ENCODE measurements around the gene TMEM151B. TPM values are rescaled to one million over a fixed set of nuclear protein-coding genes. Genes with fewer than 3 reads are reported as not detected.

TMEM151B gene
- total and polyA plus RNA-seq, 2 of the 13 experiments (the other 11 are each of a cell fraction or from before 2014, with no cell fraction given), result not detected

DNA sequence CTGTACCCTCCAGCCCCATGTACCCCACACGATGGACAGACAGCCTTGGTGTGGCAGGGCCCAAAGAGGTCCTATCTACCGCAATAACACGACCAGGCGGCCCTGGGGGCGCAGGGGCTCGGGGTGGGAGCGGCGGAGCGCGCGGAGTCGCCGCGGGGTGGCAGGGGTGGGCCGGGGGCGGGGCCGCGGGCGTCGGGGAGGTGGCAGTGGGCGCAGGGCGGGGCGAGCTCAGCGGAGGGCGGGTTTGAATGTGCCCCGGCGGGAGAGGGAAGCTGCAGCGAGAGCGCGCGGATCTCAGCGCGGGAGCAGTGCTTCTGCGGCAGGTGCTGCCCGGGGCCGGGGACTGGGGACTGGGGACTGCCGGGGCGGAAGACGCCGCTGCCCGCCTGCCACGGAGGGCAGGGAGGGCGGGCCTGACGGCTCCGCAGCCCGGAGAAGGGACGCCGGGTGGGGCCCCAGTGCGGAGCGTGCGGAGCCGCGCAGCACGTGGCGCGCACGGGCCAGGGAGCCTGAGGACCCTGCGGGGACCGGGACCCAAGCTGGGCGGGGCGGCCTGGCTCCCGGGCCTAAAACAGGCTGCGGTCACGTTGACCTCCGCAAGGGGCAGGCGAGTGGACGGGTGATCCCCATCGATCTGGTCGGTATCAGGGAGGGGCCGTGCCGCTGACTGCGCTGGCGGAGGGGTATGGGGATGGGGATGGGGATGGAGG lies 46.8 kb upstream of the TMEM151B start, which contains the start of gene SLC29A1 (continued):
- TF ChIP-seq ATF3 (CRISPR knock-in tag; IDR thresholded peaks at IDR 0.05), result peak; percentile 47; the same call in 1 of the 2 replicates
- peak; percentile 71; the same call in 1 of the 2 replicates for TF ChIP-seq ZFAT (CRISPR knock-in tag; conservative IDR thresholded peaks at IDR 0.05)
- peak; percentile 73 for TF ChIP-seq ZNF431 (CRISPR knock-in tag; IDR thresholded peaks at IDR 0.05; ENCODE audit: borderline replicate concordance, low read depth)
- TF ChIP-seq, protein P1, sequence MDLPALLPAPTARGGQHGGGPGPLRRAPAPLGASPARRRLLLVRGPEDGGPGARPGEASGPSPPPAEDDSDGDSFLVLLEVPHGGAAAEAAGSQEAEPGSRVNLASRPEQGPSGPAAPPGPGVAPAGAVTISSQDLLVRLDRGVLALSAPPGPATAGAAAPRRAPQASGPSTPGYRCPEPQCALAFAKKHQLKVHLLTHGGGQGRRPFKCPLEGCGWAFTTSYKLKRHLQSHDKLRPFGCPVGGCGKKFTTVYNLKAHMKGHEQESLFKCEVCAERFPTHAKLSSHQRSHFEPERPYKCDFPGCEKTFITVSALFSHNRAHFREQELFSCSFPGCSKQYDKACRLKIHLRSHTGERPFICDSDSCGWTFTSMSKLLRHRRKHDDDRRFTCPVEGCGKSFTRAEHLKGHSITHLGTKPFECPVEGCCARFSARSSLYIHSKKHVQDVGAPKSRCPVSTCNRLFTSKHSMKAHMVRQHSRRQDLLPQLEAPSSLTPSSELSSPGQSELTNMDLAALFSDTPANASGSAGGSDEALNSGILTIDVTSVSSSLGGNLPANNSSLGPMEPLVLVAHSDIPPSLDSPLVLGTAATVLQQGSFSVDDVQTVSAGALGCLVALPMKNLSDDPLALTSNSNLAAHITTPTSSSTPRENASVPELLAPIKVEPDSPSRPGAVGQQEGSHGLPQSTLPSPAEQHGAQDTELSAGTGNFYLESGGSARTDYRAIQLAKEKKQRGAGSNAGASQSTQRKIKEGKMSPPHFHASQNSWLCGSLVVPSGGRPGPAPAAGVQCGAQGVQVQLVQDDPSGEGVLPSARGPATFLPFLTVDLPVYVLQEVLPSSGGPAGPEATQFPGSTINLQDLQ (CRISPR knock-in tag; IDR thresholded peaks at IDR 0.05), result peak; percentile 84
- TF ChIP-seq ZNF12 (CRISPR knock-in tag; IDR thresholded peaks at IDR 0.05), result no peak
- TF ChIP-seq PAWR (CRISPR knock-in tag; IDR thresholded peaks at IDR 0.05; ENCODE audit: borderline replicate concordance), result no peak
- no peak for TF ChIP-seq JUNB (CRISPR knock-in tag; IDR thresholded peaks at IDR 0.05; ENCODE audit: borderline replicate concordance)
- no peak for TF ChIP-seq ZNF576 (CRISPR knock-in tag; IDR thresholded peaks at IDR 0.05)
- TF ChIP-seq, protein P2, sequence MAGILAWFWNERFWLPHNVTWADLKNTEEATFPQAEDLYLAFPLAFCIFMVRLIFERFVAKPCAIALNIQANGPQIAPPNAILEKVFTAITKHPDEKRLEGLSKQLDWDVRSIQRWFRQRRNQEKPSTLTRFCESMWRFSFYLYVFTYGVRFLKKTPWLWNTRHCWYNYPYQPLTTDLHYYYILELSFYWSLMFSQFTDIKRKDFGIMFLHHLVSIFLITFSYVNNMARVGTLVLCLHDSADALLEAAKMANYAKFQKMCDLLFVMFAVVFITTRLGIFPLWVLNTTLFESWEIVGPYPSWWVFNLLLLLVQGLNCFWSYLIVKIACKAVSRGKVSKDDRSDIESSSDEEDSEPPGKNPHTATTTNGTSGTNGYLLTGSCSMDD (CRISPR knock-in tag; IDR thresholded peaks at IDR 0.05), result peak; percentile 44; the same call in 1 of the 2 replicates
- TF ChIP-seq ZNF724P (CRISPR knock-in tag; IDR thresholded peaks at IDR 0.05; ENCODE audit: borderline replicate concordance), result peak; percentile 66; the same call in 1 of the 2 replicates
- peak; percentile 66; the same call in 1 of the 2 replicates for TF ChIP-seq TBX2 (CRISPR knock-in tag; IDR thresholded peaks at IDR 0.05; ENCODE audit: borderline replicate concordance)
- TF ChIP-seq DR1 (CRISPR knock-in tag; IDR thresholded peaks at IDR 0.05), result 0 out of 2 replicates have a peak, but pooled peaks have one; percentile 36
- TF ChIP-seq CHD4 (IDR thresholded peaks at IDR 0.05; ENCODE audit: borderline replicate concordance, low read length), result no peak
- TF ChIP-seq, protein P3, sequence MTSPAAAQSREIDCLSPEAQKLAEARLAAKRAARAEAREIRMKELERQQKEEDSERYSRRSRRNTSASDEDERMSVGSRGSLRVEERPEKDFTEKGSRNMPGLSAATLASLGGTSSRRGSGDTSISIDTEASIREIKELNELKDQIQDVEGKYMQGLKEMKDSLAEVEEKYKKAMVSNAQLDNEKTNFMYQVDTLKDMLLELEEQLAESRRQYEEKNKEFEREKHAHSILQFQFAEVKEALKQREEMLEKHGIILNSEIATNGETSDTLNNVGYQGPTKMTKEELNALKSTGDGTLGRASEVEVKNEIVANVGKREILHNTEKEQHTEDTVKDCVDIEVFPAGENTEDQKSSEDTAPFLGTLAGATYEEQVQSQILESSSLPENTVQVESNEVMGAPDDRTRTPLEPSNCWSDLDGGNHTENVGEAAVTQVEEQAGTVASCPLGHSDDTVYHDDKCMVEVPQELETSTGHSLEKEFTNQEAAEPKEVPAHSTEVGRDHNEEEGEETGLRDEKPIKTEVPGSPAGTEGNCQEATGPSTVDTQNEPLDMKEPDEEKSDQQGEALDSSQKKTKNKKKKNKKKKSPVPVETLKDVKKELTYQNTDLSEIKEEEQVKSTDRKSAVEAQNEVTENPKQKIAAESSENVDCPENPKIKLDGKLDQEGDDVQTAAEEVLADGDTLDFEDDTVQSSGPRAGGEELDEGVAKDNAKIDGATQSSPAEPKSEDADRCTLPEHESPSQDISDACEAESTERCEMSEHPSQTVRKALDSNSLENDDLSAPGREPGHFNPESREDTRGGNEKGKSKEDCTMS (CRISPR knock-in tag; conservative IDR thresholded peaks at IDR 0.05), result no peak
- TF ChIP-seq ZMYM4 (CRISPR knock-in tag; IDR thresholded peaks at IDR 0.05), result peak; percentile 40; the same call in 1 of the 2 replicates
- 0 out of 2 replicates have a peak, but pooled peaks have one; percentile 37 for TF ChIP-seq ZNF224 (CRISPR knock-in tag; IDR thresholded peaks at IDR 0.05)
- peak; percentile 48; the same call in 1 of the 2 replicates for TF ChIP-seq DZIP1 (CRISPR knock-in tag; IDR thresholded peaks at IDR 0.05)

Data from HepG2 (cell line).